ENCODE data around the gene USP25.

- no peak for TF ChIP-seq EZH2 (IDR thresholded peaks at IDR 0.05; ENCODE audit: low read length, missing control alignments)
- TF ChIP-seq, protein P1, sequence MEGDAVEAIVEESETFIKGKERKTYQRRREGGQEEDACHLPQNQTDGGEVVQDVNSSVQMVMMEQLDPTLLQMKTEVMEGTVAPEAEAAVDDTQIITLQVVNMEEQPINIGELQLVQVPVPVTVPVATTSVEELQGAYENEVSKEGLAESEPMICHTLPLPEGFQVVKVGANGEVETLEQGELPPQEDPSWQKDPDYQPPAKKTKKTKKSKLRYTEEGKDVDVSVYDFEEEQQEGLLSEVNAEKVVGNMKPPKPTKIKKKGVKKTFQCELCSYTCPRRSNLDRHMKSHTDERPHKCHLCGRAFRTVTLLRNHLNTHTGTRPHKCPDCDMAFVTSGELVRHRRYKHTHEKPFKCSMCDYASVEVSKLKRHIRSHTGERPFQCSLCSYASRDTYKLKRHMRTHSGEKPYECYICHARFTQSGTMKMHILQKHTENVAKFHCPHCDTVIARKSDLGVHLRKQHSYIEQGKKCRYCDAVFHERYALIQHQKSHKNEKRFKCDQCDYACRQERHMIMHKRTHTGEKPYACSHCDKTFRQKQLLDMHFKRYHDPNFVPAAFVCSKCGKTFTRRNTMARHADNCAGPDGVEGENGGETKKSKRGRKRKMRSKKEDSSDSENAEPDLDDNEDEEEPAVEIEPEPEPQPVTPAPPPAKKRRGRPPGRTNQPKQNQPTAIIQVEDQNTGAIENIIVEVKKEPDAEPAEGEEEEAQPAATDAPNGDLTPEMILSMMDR (conservative IDR thresholded peaks at IDR 0.05 in 1 of 2, IDR thresholded peaks at IDR 0.05 in 1 of 2; ENCODE audit: low read depth in 1 of 2, low read length in 2 of 2) = no peak
Observed at GRCh38 chr21:15849927-15850326, 120.1 kb downstream of the USP25 start.
